GM18499 (cell line): ENCODE measurements around the gene C20orf173.
"Not testable (repeated sequence)": the region's sequence is repeated elsewhere in the genome, so short reads cannot be mapped to it uniquely, and the experiment has no call there.

ENCODE experiments used
- ATAC-seq: cut with Tn5 transposase; IDR thresholded peaks from one replicate; pipeline ENCODE4 v1.9.1; 2021; ENCODE audit warnings: moderate number of reproducible peaks; ENCODE audit not compliant: insufficient read depth, unreplicated experiment

The C20orf173 gene

GRCh38 chr20:35551503-35551902, 22.1 kb upstream of the C20orf173 start:
- ATAC-seq, result no peak

- ATAC-seq, result no peak
Measured at GRCh38 chr20:35547329-35547728, 17.9 kb upstream of the C20orf173 start.

- no peak for ATAC-seq
Measured at GRCh38 chr20:35546127-35546526, 16.7 kb upstream of the C20orf173 start.

- ATAC-seq, result not testable (repeated sequence)
Measured at GRCh38 chr20:35544941-35545340, 15.5 kb upstream of the C20orf173 start.

- ATAC-seq, result no peak
Measured at GRCh38 chr20:35544436-35544835, 15.0 kb upstream of the C20orf173 start.

- ATAC-seq, result no peak
Measured at GRCh38 chr20:35542990-35543389, 13.5 kb upstream of the C20orf173 start.

- ATAC-seq, result peak; percentile 62
Measured at GRCh38 chr20:35541783-35542662, 12.6 kb upstream of the C20orf173 start, which contains the start of gene ERGIC3. Gene ERGIC3, plus strand, starts transcription at chr20:35542078. Its CDS starts 20 bp downstream, at chr20:35542098.

GRCh38 chr20:35541118-35541782, 11.8 kb upstream of the C20orf173 start:
- no peak for ATAC-seq

GRCh38 chr20:35539756-35540212, 10.3 kb upstream of the C20orf173 start:
- no peak for ATAC-seq

- no peak for ATAC-seq
Measured at GRCh38 chr20:35527122-35527769, 2.2 kb downstream of the C20orf173 start.

- no peak for ATAC-seq
Measured at GRCh38 chr20:35525639-35526038, 3.8 kb downstream of the C20orf173 start.

GRCh38 chr20:35523298-35523888, 6.1 kb downstream of the C20orf173 start:
- no peak for ATAC-seq

- ATAC-seq, result no peak
Measured at GRCh38 chr20:35518955-35519354, 10.5 kb downstream of the C20orf173 start.

- not testable (repeated sequence) for ATAC-seq
Measured at GRCh38 chr20:35517767-35518166, 11.7 kb downstream of the C20orf173 start.

GRCh38 chr20:35517125-35517524, 12.3 kb downstream of the C20orf173 start:
- no peak for ATAC-seq

GRCh38 chr20:35515949-35516645, 13.4 kb downstream of the C20orf173 start:
- ATAC-seq, result no peak

GRCh38 chr20:35515341-35515740, 14.1 kb downstream of the C20orf173 start:
- no peak for ATAC-seq

GRCh38 chr20:35514371-35514932, 15.0 kb downstream of the C20orf173 start:
- ATAC-seq, result no peak

- no peak for ATAC-seq
Measured at GRCh38 chr20:35511814-35512420, 17.5 kb downstream of the C20orf173 start.
